Mesodermal cell (in vitro differentiated cells): ENCODE measurements around the gene GPR176.
"Not testable (repeated sequence)": the region's sequence is repeated elsewhere in the genome, so short reads cannot be mapped to it uniquely, and the experiment has no call there.

Experiments used
- H3K27ac ChIP-seq: 2 replicates; pipeline ENCODE4 v1.7.0; 2013; ENCODE audit warnings: mild to moderate bottlenecking, low read depth, low read length, moderate library complexity; ENCODE audit not compliant: severe bottlenecking
- H3K36me3 ChIP-seq: 2 replicates; pipeline ENCODE4 v1.7.1; 2013; ENCODE audit warnings: mild to moderate bottlenecking, low read length, moderate library complexity; ENCODE audit not compliant: control insufficient read depth, insufficient read depth
- H3K4me1 ChIP-seq: one replicate; pipeline ENCODE4 v1.7.1; 2013; ENCODE audit warnings: mild to moderate bottlenecking, low read length; ENCODE audit not compliant: insufficient read depth, control insufficient read depth, poor library complexity, severe bottlenecking
- H3K4me3 ChIP-seq: 2 replicates; pipeline ENCODE4 v1.7.0; 2013; ENCODE audit warnings: low read length, control low read depth, mild to moderate bottlenecking; ENCODE audit not compliant: insufficient read depth, poor library complexity, severe bottlenecking; ENCODE audit errors: extremely low read depth
- H3K9me3 ChIP-seq: 2 replicates; pipeline ENCODE4 v1.7.1; 2013; ENCODE audit warnings: mild to moderate bottlenecking, low read length, moderate library complexity; ENCODE audit not compliant: control insufficient read depth
- WGBS, 2 experiments: methylation state at CpG; one replicate each; pipeline ENCODE4 v1.1.5; 2013; ENCODE audit warnings: missing lambda C conversion rate in 2 of 2; ENCODE audit not compliant: insufficient coverage in 2 of 2; 5-methylcytosine and 5-hydroxymethylcytosine counted together

GPR176 gene

GRCh38 chr15:39918688-39919385 is 1.2 kb downstream of the GPR176 start:
- H3K4me3 ChIP-seq, result peak overlapping the region; percentile 60
- H3K27ac ChIP-seq, result no peak overlapping the region
- no CpG with 5 or more reads among the region's 13 CpGs for WGBS, 2 experiments
- H3K4me1 ChIP-seq, result no peaks in the 10 kb centered on the region
- no peaks in the 10 kb centered on the region for H3K36me3 ChIP-seq
- H3K9me3 ChIP-seq, result no peaks in the 10 kb centered on the region

GRCh38 chr15:39914977-39915376 is 5.1 kb downstream of the GPR176 start:
- no peak overlapping the region for H3K4me3 ChIP-seq
- no peaks in the 10 kb centered on the region for H3K36me3 ChIP-seq
- H3K27ac ChIP-seq, result no peak overlapping the region
- no peaks in the 10 kb centered on the region for H3K9me3 ChIP-seq
- 73 to 100% methylated on average over 1 to 2 of the region's 2 CpGs for WGBS, 2 experiments
- no peaks in the 10 kb centered on the region for H3K4me1 ChIP-seq

- H3K36me3 ChIP-seq, result no peaks in the 10 kb centered on the region
- 61 to 78% methylated on average over 3 to 5 of the region's 5 CpGs for WGBS, 2 experiments
- no peaks in the 10 kb centered on the region for H3K9me3 ChIP-seq
- H3K4me1 ChIP-seq, result no peaks in the 10 kb centered on the region
- H3K27ac ChIP-seq, result no peak overlapping the region
- no peak overlapping the region for H3K4me3 ChIP-seq
Observed at GRCh38 chr15:39909007-39909406, 11.1 kb downstream of the GPR176 start.

GRCh38 chr15:39908186-39908585 is 11.9 kb downstream of the GPR176 start:
- Histone ChIP-seq H3K36me3 (no peaks in the 10 kb centered on the region), H3K9me3 (no peaks in the 10 kb centered on the region), H3K4me1 (no peaks in the 10 kb centered on the region), H3K4me3 (no peak overlapping the region), H3K27ac (no peak overlapping the region)
- WGBS, 2 experiments, result no CpG with 5 or more reads among the region's 1 CpG

- Histone ChIP-seq H3K27ac (no peak overlapping the region), H3K4me3 (no peak overlapping the region), H3K4me1 (no peaks in the 10 kb centered on the region), H3K36me3 (no peaks in the 10 kb centered on the region), H3K9me3 (no peaks in the 10 kb centered on the region)
- 68 to 80% methylated on average over 3 of the region's 3 CpGs for WGBS, 2 experiments
Observed at GRCh38 chr15:39907216-39907615, 12.8 kb downstream of the GPR176 start.

- no peak overlapping the region for H3K27ac ChIP-seq
- WGBS, 2 experiments, result 83% methylated on average over 1 of the region's 2 CpGs; no CpG with 5 or more reads in 1 of the 2 experiments
- no peaks in the 10 kb centered on the region for H3K4me1 ChIP-seq
- no peaks in the 10 kb centered on the region for H3K9me3 ChIP-seq
- no peak overlapping the region for H3K4me3 ChIP-seq
- H3K36me3 ChIP-seq, result no peaks in the 10 kb centered on the region
Observed at GRCh38 chr15:39904115-39904514, 16.0 kb downstream of the GPR176 start.

- no peaks in the 10 kb centered on the region for H3K4me1 ChIP-seq
Observed at GRCh38 chr15:39898317-39898716, 21.7 kb downstream of the GPR176 start.

GRCh38 chr15:39896846-39897245 is 23.2 kb downstream of the GPR176 start:
- H3K4me1 ChIP-seq, result no peaks in the 10 kb centered on the region

More at GRCh38 chr15:39898317-39898716, 21.7 kb downstream of the GPR176 start:
- WGBS, 2 experiments, result 86 to 88% methylated on average over 2 of the region's 3 CpGs
- Histone ChIP-seq H3K27ac (no peak overlapping the region), H3K9me3 (no peaks in the 10 kb centered on the region), H3K36me3 (no peaks in the 10 kb centered on the region), H3K4me3 (no peak overlapping the region)

GRCh38 chr15:39896101-39896500 is 24.0 kb downstream of the GPR176 start:
- no peak overlapping the region for H3K27ac ChIP-seq
- 82 to 100% methylated on average over 1 of the region's 1 CpG for WGBS, 2 experiments
- no peaks in the 10 kb centered on the region for H3K4me1 ChIP-seq
- no peaks in the 10 kb centered on the region for H3K36me3 ChIP-seq
- H3K4me3 ChIP-seq, result no peak overlapping the region
- no peaks in the 10 kb centered on the region for H3K9me3 ChIP-seq

More at GRCh38 chr15:39896846-39897245, 23.2 kb downstream of the GPR176 start:
- no CpG with 5 or more reads among the region's 1 CpG for WGBS, 2 experiments
- Histone ChIP-seq H3K9me3 (no peaks in the 10 kb centered on the region), H3K27ac (no peak overlapping the region), H3K4me3 (no peak overlapping the region), H3K36me3 (no peaks in the 10 kb centered on the region)

GRCh38 chr15:39893051-39893450 is 27.0 kb downstream of the GPR176 start:
- H3K9me3 ChIP-seq, H3K36me3 ChIP-seq, H3K4me1 ChIP-seq, H3K27ac ChIP-seq, H3K4me3 ChIP-seq: not testable (repeated sequence)
- no CpG with 5 or more reads among the region's 4 CpGs for WGBS, 2 experiments

- Histone ChIP-seq H3K4me1 (peaks cover 9% of the 10 kb centered on the region), H3K36me3 (no peaks in the 10 kb centered on the region), H3K27ac (no peak overlapping the region), H3K4me3 (no peak overlapping the region), H3K9me3 (no peaks in the 10 kb centered on the region)
- 100% methylated on average over 2 to 4 of the region's 5 CpGs for WGBS, 2 experiments
Observed at GRCh38 chr15:39892418-39892817, 27.6 kb downstream of the GPR176 start.
